GM23338 (cell line): ENCODE data around the gene PKHD1.

Experiments used
- CREB1 ChIP-seq: fragments of 250-450 bp; sonication (Bioruptor Pico); IDR thresholded peaks from 2 replicates; pipeline ENCODE4 v1.5.0; 2020; ENCODE audit warnings: low read depth, mild to moderate bottlenecking, moderate library complexity
- EZH2 ChIP-seq: fragments of 200-600 bp; sonication (generic); IDR thresholded peaks from one replicate; pipeline ENCODE4 v1.8.0; 2017; ENCODE audit warnings: antibody characterized with exemption, mild to moderate bottlenecking, low read depth; ENCODE audit not compliant: unreplicated experiment
- EZH2phosphoT487 ChIP-seq: fragments of 200-600 bp; sonication (generic); IDR thresholded peaks from one replicate; pipeline ENCODE4 v1.8.1; 2018; ENCODE audit warnings: antibody characterized with exemption; ENCODE audit not compliant: unreplicated experiment
- POLR2AphosphoS5 ChIP-seq: IDR thresholded peaks from 2 replicates; pipeline ENCODE4 v1.6.1; 2016; ENCODE audit warnings: antibody characterized with exemption, low read depth
- ZNF331 ChIP-seq: fragments of 250-450 bp; sonication (Bioruptor Pico); IDR thresholded peaks from 2 replicates; pipeline ENCODE4 v1.5.0; 2020; ENCODE audit warnings: low read depth, mild to moderate bottlenecking, moderate library complexity
- TF ChIP-seq, protein P1 (sequence below), 2 experiments: fragments of 200-600 bp in 1 of 2; sonication (generic) in 1 of 2; conservative IDR thresholded peaks; 2 replicates each; pipeline versions ENCODE4 v1.5.1 to v1.6.1; 2016 to 2017; ENCODE audit warnings: antibody characterized with exemption in 2 of 2, low read depth in 2 of 2, mild to moderate bottlenecking in 2 of 2, moderate library complexity in 1 of 2
- TF ChIP-seq, protein P2 (sequence below): IDR thresholded peaks from one replicate; pipeline ENCODE4 v1.6.1; 2018; ENCODE audit warnings: antibody characterized with exemption; ENCODE audit not compliant: unreplicated experiment

DNA sequence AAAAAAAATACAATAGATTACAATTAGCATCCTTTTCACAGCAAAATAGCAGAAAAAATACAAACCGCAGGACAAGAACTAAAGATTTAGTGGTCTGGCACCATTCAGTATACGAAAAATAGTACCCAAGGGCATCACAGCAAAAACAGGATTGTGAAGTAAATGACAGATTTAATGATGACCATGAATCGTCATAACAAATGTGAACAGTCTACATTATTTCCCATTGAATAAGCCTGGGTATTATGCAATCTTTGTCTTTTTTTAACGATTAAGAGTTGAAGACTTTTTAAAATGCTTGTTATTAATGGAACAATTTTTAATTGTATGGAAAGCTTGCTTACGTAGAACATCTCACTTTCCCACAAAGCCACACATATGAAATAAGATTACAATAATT, 432.8 kb downstream of the PKHD1 start:
- TF ChIP-seq, protein P1, sequence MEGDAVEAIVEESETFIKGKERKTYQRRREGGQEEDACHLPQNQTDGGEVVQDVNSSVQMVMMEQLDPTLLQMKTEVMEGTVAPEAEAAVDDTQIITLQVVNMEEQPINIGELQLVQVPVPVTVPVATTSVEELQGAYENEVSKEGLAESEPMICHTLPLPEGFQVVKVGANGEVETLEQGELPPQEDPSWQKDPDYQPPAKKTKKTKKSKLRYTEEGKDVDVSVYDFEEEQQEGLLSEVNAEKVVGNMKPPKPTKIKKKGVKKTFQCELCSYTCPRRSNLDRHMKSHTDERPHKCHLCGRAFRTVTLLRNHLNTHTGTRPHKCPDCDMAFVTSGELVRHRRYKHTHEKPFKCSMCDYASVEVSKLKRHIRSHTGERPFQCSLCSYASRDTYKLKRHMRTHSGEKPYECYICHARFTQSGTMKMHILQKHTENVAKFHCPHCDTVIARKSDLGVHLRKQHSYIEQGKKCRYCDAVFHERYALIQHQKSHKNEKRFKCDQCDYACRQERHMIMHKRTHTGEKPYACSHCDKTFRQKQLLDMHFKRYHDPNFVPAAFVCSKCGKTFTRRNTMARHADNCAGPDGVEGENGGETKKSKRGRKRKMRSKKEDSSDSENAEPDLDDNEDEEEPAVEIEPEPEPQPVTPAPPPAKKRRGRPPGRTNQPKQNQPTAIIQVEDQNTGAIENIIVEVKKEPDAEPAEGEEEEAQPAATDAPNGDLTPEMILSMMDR (conservative IDR thresholded peaks at IDR 0.05; ENCODE audit: low read depth in 2 of 2): no peak
- TF ChIP-seq POLR2AphosphoS5 (no peak), EZH2 (no peak), EZH2phosphoT487 (no peak), ZNF331 (no peak), CREB1 (CRISPR knock-in tag) (no peak)
- TF ChIP-seq, protein P2, sequence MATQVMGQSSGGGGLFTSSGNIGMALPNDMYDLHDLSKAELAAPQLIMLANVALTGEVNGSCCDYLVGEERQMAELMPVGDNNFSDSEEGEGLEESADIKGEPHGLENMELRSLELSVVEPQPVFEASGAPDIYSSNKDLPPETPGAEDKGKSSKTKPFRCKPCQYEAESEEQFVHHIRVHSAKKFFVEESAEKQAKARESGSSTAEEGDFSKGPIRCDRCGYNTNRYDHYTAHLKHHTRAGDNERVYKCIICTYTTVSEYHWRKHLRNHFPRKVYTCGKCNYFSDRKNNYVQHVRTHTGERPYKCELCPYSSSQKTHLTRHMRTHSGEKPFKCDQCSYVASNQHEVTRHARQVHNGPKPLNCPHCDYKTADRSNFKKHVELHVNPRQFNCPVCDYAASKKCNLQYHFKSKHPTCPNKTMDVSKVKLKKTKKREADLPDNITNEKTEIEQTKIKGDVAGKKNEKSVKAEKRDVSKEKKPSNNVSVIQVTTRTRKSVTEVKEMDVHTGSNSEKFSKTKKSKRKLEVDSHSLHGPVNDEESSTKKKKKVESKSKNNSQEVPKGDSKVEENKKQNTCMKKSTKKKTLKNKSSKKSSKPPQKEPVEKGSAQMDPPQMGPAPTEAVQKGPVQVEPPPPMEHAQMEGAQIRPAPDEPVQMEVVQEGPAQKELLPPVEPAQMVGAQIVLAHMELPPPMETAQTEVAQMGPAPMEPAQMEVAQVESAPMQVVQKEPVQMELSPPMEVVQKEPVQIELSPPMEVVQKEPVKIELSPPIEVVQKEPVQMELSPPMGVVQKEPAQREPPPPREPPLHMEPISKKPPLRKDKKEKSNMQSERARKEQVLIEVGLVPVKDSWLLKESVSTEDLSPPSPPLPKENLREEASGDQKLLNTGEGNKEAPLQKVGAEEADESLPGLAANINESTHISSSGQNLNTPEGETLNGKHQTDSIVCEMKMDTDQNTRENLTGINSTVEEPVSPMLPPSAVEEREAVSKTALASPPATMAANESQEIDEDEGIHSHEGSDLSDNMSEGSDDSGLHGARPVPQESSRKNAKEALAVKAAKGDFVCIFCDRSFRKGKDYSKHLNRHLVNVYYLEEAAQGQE: no peak
